Measurements from ENCODE around the gene TNRC6B. TPM values are rescaled to one million over a fixed set of nuclear protein-coding genes. Genes with fewer than 3 reads are reported as not detected.

The TNRC6B gene
- total RNA-seq, 1 experiment from 2014 or later = 62.7 TPM

DNA sequence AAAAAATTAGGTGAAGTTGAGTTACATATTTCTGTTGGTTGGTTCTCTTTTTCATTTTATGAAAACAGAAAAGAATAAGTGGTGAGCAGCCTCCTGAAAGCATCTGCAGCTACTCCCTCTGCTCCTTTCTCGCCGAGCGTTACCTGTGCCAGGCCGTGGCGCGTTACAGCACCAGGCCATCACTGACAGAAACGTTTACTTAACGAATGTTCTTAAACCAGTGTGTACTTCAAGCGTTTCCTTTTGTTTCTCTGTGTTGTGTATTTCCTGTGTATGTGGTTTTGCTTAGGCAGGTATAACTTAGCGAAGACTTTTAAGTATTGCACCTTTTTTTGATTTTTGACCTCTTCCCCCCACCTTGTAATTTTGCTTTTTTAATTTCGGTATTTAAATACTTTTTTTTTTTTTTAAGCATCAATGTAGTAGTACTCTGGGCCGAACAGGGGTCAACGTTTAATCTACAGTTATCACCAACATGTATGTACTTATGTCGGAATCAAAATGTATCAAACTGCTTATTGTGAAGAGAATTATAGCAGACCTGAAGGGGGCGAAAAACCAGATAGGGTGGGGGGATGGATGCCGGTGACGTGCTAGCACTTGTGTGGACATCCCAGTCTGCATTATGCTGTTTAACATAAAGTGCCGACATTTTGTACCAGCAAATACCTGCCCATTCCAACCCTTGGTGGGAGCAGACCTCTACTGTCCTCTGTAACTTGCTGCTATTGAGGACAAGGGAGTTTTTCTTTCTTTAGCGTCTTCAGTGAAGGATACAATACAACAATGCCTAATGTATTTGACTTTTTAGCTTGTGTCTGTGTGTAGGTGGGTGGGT lies 147.0 kb downstream of the TNRC6B start:
- H3K4me3 ChIP-seq = no peak overlapping the region
- peaks cover 17% of the 10 kb centered on the region; the same call in 1 of the 2 replicates for H3K36me3 ChIP-seq (ENCODE audit: low read depth)
- POLR2A ChIA-PET (ENCODE audit: unreplicated experiment) = no interaction called here
- no TSS peak for BruUV-seq (replicated peaks)
- no peak overlapping the region for H2AFZ ChIP-seq
- no peaks in the 10 kb centered on the region for H3F3A ChIP-seq (ENCODE audit: insufficient read depth, low read depth)
- no peaks in the 10 kb centered on the region for H3K79me2 ChIP-seq (ENCODE audit: low read depth)
- intact Hi-C loops (cut with micrococcal nuclease; ENCODE audit: unreplicated experiment) = no loop called here
- H3K9me3 ChIP-seq (ENCODE audit: insufficient read depth, low read depth) = no peaks in the 10 kb centered on the region
- no peak for DNase-seq
- no peaks in the 10 kb centered on the region for H3K27me3 ChIP-seq (ENCODE audit: insufficient read depth, low read depth)
- H4K20me1 ChIP-seq (ENCODE audit: insufficient read depth) = 0 out of 2 replicates have a peak, but pooled peaks cover 3% of the 10 kb centered on the region
- TF ChIP-seq, protein P1, sequence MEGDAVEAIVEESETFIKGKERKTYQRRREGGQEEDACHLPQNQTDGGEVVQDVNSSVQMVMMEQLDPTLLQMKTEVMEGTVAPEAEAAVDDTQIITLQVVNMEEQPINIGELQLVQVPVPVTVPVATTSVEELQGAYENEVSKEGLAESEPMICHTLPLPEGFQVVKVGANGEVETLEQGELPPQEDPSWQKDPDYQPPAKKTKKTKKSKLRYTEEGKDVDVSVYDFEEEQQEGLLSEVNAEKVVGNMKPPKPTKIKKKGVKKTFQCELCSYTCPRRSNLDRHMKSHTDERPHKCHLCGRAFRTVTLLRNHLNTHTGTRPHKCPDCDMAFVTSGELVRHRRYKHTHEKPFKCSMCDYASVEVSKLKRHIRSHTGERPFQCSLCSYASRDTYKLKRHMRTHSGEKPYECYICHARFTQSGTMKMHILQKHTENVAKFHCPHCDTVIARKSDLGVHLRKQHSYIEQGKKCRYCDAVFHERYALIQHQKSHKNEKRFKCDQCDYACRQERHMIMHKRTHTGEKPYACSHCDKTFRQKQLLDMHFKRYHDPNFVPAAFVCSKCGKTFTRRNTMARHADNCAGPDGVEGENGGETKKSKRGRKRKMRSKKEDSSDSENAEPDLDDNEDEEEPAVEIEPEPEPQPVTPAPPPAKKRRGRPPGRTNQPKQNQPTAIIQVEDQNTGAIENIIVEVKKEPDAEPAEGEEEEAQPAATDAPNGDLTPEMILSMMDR (conservative IDR thresholded peaks at IDR 0.05) = no peak
- no peak for TF ChIP-seq EZH2 (IDR thresholded peaks at IDR 0.05; ENCODE audit: low read depth)
- CTCF ChIA-PET = no interaction called here
- no peaks in the 10 kb centered on the region for H3K9me2 ChIP-seq (ENCODE audit: insufficient read depth)
- H3K27ac ChIP-seq = no peak overlapping the region
- no peaks in the 10 kb centered on the region for H3K4me1 ChIP-seq (replicated peaks; ENCODE audit: insufficient read depth)
- no peak overlapping the region for H3K4me2 ChIP-seq

DNA sequence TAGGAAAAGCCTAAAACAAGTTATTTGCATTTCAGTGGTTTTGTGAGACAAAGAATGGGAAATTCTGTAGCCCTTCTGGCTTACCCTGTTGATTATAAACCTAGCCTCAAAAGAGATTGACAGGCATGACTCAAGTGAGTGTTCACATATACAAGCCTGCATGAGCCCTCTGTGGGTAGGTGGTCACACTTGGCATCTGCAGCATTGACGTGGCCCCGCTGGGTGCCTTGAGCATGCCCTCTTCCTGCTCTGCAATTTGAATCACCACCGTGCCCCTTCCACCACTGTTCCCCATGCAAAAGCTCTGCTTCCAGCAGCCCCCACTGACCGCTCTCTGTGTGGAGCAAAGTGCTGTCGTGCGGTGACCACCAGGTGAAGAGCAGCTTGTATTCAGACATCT lies 147.6 kb downstream of the TNRC6B start:
- BruUV-seq (replicated peaks) = no TSS peak

DNA sequence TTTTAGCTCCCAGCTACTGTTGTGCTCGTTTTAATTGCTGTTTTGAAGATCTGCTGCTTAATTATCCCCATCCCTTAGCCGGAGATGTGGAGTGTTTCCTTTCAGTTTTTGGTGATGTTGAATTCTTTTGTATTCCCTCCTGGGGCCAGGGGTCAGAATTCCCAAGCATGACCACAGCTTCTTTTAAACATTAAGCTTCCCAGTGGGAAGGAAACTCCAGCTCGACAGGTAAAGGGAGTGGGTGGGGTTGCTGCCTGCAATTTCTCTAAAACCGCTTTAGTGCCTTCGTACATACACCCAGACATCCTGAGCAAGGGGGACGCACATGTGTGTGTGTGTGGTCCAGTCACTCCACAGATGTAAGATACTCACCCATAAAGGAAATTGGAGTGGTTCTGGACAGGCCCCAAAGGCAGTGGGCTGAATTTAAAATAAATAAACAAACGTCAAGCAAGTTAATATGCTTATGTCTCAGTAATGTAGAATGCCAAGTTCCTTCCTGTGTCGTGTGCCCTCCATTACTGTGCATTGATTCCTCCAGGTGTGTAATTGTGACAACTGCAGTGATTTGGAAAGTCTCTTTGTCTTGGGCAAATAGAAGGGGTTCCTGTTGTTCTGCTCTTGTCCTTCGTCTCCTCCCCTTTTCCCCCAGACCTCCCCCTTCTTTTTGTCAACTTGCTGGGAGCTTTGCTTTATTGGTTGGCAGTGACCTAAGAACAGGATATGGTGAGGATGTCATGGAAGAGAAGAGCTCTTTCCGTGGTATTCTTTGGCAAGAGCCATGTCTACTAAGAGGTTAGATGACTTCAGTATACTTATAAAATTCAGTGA lies 149.4 kb downstream of the TNRC6B start:
- Histone ChIP-seq H3F3A (ENCODE audit: insufficient read depth, low read depth) (no peaks in the 10 kb centered on the region), H3K79me2 (ENCODE audit: low read depth) (no peaks in the 10 kb centered on the region), H2AFZ (no peak overlapping the region), H3K36me3 (ENCODE audit: low read depth) (peaks cover 8% of the 10 kb centered on the region; the same call in 1 of the 2 replicates), H3K27me3 (ENCODE audit: insufficient read depth, low read depth) (no peaks in the 10 kb centered on the region), H3K9me3 (ENCODE audit: insufficient read depth, low read depth) (no peaks in the 10 kb centered on the region), H3K4me2 (no peak overlapping the region), H3K9me2 (ENCODE audit: insufficient read depth) (no peaks in the 10 kb centered on the region), H4K20me1 (ENCODE audit: insufficient read depth) (0 out of 2 replicates have a peak, but pooled peaks cover 4% of the 10 kb centered on the region), H3K27ac (no peak overlapping the region), H3K4me3 (no peak overlapping the region), H3K4me1 (replicated peaks; ENCODE audit: insufficient read depth) (no peaks in the 10 kb centered on the region)
- no peak for DNase-seq
- intact Hi-C loops (cut with micrococcal nuclease; ENCODE audit: unreplicated experiment) = no loop called here
- ChIA-PET POLR2A (ENCODE audit: unreplicated experiment) (interaction anchor here (0.6 kb wide), 1 partner anchor 63 kb away, joined by 3 read pairs; no protein-coding TSS in a partner anchor), CTCF (interaction anchor here (0.5 kb wide), 1 partner anchor 14 kb away, joined by 4 read pairs; no protein-coding TSS in a partner anchor)
- TF ChIP-seq, protein P1 (conservative IDR thresholded peaks at IDR 0.05) = no peak
- TF ChIP-seq EZH2 (IDR thresholded peaks at IDR 0.05; ENCODE audit: low read depth) = no peak
- no TSS peak for BruUV-seq (replicated peaks)

More for the DNA sequence above, 147.6 kb downstream of the TNRC6B start:
- H3K27me3 ChIP-seq (ENCODE audit: insufficient read depth, low read depth) = no peaks in the 10 kb centered on the region
- no peaks in the 10 kb centered on the region for H3K9me2 ChIP-seq (ENCODE audit: insufficient read depth)
- no peak overlapping the region for H3K27ac ChIP-seq
- H3K4me3 ChIP-seq = no peak overlapping the region
- H3K36me3 ChIP-seq (ENCODE audit: low read depth) = peaks cover 15% of the 10 kb centered on the region; the same call in 1 of the 2 replicates
- ChIA-PET CTCF (no interaction called here), POLR2A (ENCODE audit: unreplicated experiment) (no interaction called here)
- no peak for DNase-seq
- 0 out of 2 replicates have a peak, but pooled peaks cover 3% of the 10 kb centered on the region for H4K20me1 ChIP-seq (ENCODE audit: insufficient read depth)
- TF ChIP-seq EZH2 (IDR thresholded peaks at IDR 0.05; ENCODE audit: low read depth) = no peak
- TF ChIP-seq, protein P1 (conservative IDR thresholded peaks at IDR 0.05) = no peak
- H3K4me2 ChIP-seq = no peak overlapping the region
- H3K79me2 ChIP-seq (ENCODE audit: low read depth) = no peaks in the 10 kb centered on the region
- H2AFZ ChIP-seq = no peak overlapping the region
- no peaks in the 10 kb centered on the region for H3F3A ChIP-seq (ENCODE audit: insufficient read depth, low read depth)
- no peaks in the 10 kb centered on the region for H3K9me3 ChIP-seq (ENCODE audit: insufficient read depth, low read depth)
- intact Hi-C loops (cut with micrococcal nuclease; ENCODE audit: unreplicated experiment) = no loop called here
- no peaks in the 10 kb centered on the region for H3K4me1 ChIP-seq (replicated peaks; ENCODE audit: insufficient read depth)

Data from PC-9 (cell line).